MM.1S (cell line): Measurements from ENCODE around the gene HOXB3.

Experiments used
- DNase-seq: peaks from one replicate; pipeline ENCODE4 v3.0.0-alpha.2; 2015
- H2AFZ ChIP-seq: fragments of 300-600 bp; sonication (generic); 2 replicates; pipeline ENCODE4 v1.6.0; 2016; ENCODE audit warnings: antibody characterized with exemption, low read length
- H3F3A ChIP-seq: fragments of 300-600 bp; sonication (generic); 2 replicates; pipeline ENCODE4 v1.6.1; 2016; ENCODE audit warnings: mild to moderate bottlenecking, antibody characterized with exemption, low read length, moderate library complexity, mixed read lengths; ENCODE audit not compliant: insufficient read depth
- H3K27ac ChIP-seq: fragments of 300-600 bp; sonication (generic); 2 replicates; pipeline ENCODE4 v1.5.1; 2016; ENCODE audit warnings: mild to moderate bottlenecking, low read length
- H3K27me3 ChIP-seq: fragments of 300-600 bp; sonication (generic); replicated peaks from 2 replicates; pipeline ENCODE4 v1.6.0; 2016; ENCODE audit warnings: low read length; ENCODE audit not compliant: insufficient read depth
- H3K36me3 ChIP-seq: fragments of 300-600 bp; sonication (generic); replicated peaks from 2 replicates; pipeline ENCODE4 v1.6.1; 2016; ENCODE audit warnings: mild to moderate bottlenecking, low read length, mixed read lengths; ENCODE audit not compliant: insufficient read depth
- H3K4me1 ChIP-seq: fragments of 300-600 bp; sonication (generic); 2 replicates; pipeline ENCODE4 v1.6.1; 2016; ENCODE audit warnings: low read length, mixed read lengths
- H3K4me2 ChIP-seq: fragments of 300-600 bp; sonication (generic); 2 replicates; pipeline ENCODE4 v1.6.0; 2016; ENCODE audit warnings: low read depth, low read length
- H3K4me3 ChIP-seq: fragments of 300-600 bp; sonication (generic); 2 replicates; pipeline ENCODE4 v1.5.1; 2016; ENCODE audit warnings: low read length, mixed read lengths
- H3K79me2 ChIP-seq: fragments of 300-600 bp; sonication (generic); 2 replicates; pipeline ENCODE4 v1.6.1; 2016; ENCODE audit warnings: mixed run types, low read length, mixed read lengths
- H3K9ac ChIP-seq: fragments of 300-600 bp; sonication (generic); 2 replicates; pipeline ENCODE4 v1.6.1; 2016; ENCODE audit warnings: low read length, mixed read lengths
- H3K9me2 ChIP-seq: fragments of 300-600 bp; sonication (generic); replicated peaks from 2 replicates; pipeline ENCODE4 v1.6.1; 2016; ENCODE audit warnings: mild to moderate bottlenecking, low read length, mixed read lengths; ENCODE audit not compliant: insufficient read depth
- H3K9me3 ChIP-seq: fragments of 300-600 bp; sonication (generic); replicated peaks from 2 replicates; pipeline ENCODE4 v1.6.1; 2016; ENCODE audit warnings: mild to moderate bottlenecking, low read length, mixed read lengths; ENCODE audit not compliant: insufficient read depth
- H4K20me1 ChIP-seq: fragments of 300-600 bp; sonication (generic); 2 replicates; pipeline ENCODE4 v1.6.1; 2016; ENCODE audit warnings: mild to moderate bottlenecking, low read length, moderate library complexity, mixed read lengths; ENCODE audit not compliant: insufficient read depth
- EZH2 ChIP-seq: fragments of 300-600 bp; sonication (generic); optimal IDR thresholded peaks from 2 replicates; pipeline ENCODE3; 2017; ENCODE audit warnings: low read depth, mild to moderate bottlenecking, antibody characterized with exemption, low read length, mixed read lengths
- EZH2phosphoT487 ChIP-seq: fragments of 300-600 bp; sonication (generic); IDR thresholded peaks from 2 replicates; pipeline ENCODE4 v1.6.1; 2018; ENCODE audit warnings: antibody characterized with exemption, low read length
- TF ChIP-seq, protein P1 (sequence below): fragments of 300-600 bp; sonication (generic); IDR thresholded peaks from 2 replicates; pipeline ENCODE4 v1.5.1; 2016; ENCODE audit warnings: antibody characterized with exemption, low read length, mixed read lengths

HOXB3 gene

DNA sequence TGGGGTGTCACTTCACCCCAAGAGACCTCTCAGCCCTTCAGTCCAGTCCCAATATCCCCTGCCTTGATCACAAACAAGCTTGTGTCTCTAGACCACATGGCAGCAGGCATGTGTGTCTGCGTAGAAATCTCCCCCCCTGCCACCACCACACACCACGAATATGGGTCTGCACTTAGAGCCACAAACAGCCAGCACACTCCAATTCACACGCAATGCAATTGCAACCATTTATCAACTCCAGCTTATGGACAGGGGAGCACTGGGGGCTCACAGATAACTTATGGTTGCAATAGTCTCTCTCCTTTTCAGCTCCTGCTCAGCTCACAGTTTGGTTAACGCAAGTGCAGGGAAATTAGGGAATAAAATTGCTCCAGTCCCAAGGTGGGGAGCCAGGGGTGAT, 33.5 kb upstream of the HOXB3 start:
- H3K36me3 ChIP-seq: no peaks in the 10 kb centered on the region
- no peak for DNase-seq
- H3K79me2 ChIP-seq: no peaks in the 10 kb centered on the region
- H4K20me1 ChIP-seq: no peaks in the 10 kb centered on the region
- no peaks in the 10 kb centered on the region for H3K9me3 ChIP-seq
- H3K27me3 ChIP-seq: peaks cover 92% of the 10 kb centered on the region
- no peaks in the 10 kb centered on the region for H3F3A ChIP-seq
- H3K4me3 ChIP-seq: no peak overlapping the region
- H3K4me1 ChIP-seq: no peaks in the 10 kb centered on the region
- H3K9ac ChIP-seq: no peak overlapping the region
- no peaks in the 10 kb centered on the region for H3K9me2 ChIP-seq
- H2AFZ ChIP-seq: no peak overlapping the region
- H3K4me2 ChIP-seq: no peak overlapping the region
- TF ChIP-seq EZH2 (no peak), EZH2phosphoT487 (no peak)
- TF ChIP-seq, protein P1, sequence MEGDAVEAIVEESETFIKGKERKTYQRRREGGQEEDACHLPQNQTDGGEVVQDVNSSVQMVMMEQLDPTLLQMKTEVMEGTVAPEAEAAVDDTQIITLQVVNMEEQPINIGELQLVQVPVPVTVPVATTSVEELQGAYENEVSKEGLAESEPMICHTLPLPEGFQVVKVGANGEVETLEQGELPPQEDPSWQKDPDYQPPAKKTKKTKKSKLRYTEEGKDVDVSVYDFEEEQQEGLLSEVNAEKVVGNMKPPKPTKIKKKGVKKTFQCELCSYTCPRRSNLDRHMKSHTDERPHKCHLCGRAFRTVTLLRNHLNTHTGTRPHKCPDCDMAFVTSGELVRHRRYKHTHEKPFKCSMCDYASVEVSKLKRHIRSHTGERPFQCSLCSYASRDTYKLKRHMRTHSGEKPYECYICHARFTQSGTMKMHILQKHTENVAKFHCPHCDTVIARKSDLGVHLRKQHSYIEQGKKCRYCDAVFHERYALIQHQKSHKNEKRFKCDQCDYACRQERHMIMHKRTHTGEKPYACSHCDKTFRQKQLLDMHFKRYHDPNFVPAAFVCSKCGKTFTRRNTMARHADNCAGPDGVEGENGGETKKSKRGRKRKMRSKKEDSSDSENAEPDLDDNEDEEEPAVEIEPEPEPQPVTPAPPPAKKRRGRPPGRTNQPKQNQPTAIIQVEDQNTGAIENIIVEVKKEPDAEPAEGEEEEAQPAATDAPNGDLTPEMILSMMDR: no peak
- H3K27ac ChIP-seq: no peak overlapping the region

DNA sequence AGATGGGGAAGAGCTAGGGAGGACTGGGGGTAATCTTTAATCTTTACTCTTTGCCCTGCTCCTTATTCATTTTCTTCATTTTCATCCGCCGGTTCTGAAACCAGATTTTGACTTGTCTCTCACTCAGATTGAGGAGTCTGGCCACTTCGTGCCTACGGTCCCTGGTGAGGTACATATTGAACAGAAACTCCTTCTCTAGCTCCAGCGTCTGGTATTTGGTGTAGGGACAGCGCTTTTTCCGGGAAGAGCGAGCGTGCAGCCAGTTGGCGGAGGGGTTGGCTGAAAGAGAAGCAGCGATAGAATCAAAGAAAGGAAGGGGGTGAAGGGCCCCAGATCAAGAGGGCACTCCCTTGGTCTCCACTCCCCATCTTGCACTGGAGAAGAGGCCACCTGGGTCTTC, 32.8 kb upstream of the HOXB3 start:
- H3K4me3 ChIP-seq: no peak overlapping the region
- peaks cover 91% of the 10 kb centered on the region for H3K27me3 ChIP-seq
- no peaks in the 10 kb centered on the region for H3K9me2 ChIP-seq
- no peak for DNase-seq
- no peaks in the 10 kb centered on the region for H3K9me3 ChIP-seq
- H3F3A ChIP-seq: no peaks in the 10 kb centered on the region
- no peak overlapping the region for H3K27ac ChIP-seq
- H3K36me3 ChIP-seq: no peaks in the 10 kb centered on the region
- TF ChIP-seq, protein P1: no peak
- TF ChIP-seq EZH2 (no peak), EZH2phosphoT487 (no peak)
- H3K9ac ChIP-seq: no peak overlapping the region
- H3K4me1 ChIP-seq: no peaks in the 10 kb centered on the region
- no peak overlapping the region for H3K4me2 ChIP-seq
- H2AFZ ChIP-seq: no peak overlapping the region
- H3K79me2 ChIP-seq: no peaks in the 10 kb centered on the region
- H4K20me1 ChIP-seq: no peaks in the 10 kb centered on the region

DNA sequence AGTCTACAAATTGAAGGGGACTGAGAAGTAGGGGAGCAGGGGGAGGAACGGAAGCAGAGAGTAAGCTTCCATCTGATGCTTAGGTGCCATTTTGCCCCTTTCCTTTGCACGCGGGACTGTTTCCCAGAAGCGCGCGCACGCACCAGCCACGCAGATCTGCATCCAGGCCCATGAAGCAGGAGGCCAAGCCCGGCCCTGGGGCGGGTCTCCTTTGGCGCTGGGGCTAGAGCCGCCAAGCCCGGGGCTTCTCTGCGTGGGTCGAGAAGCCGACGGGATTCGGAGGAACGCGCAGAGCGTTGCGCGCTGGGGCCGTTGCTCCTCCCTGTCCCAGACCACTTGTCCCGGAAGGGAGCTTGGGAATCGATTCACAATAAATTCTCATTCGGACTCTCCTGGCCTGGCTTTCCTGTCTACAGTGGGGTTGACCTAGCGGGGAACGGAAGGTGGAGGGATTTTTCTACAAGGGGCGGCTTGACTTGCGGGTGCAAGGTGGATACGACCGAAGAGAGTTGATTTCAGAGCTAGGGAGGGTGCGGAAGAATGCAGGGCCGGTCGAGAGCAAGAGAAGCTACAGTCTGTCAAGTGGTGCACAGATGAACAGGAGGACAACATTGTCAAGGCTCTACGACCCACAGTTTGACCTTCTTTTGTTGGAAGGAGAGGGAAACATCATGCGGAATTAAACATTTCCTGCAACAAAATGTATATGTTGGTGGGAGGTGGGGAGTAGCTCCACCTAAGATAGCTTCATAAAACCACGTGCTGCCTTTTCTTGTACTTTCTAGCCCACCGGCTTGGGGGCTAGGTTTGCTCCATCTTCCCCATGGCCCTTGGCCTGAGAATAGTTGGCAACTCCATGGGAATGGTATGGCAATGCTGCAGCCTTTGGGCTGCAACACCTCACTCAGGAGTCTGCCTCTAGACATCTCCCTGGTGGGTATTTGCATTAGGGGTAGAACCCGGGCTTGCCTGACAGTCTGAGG, 31.7 kb upstream of the HOXB3 start:
- no peaks in the 10 kb centered on the region for H4K20me1 ChIP-seq
- no peak for TF ChIP-seq EZH2phosphoT487
- no peak for TF ChIP-seq EZH2
- TF ChIP-seq, protein P1: no peak

More for the DNA sequence above, 31.7 kb upstream of the HOXB3 start:
- Histone ChIP-seq H3K4me2 (no peak overlapping the region), H2AFZ (no peak overlapping the region), H3K9ac (no peak overlapping the region), H3K9me3 (no peaks in the 10 kb centered on the region), H3K79me2 (no peaks in the 10 kb centered on the region), H3K4me3 (no peak overlapping the region), H3K27ac (no peak overlapping the region), H3K9me2 (no peaks in the 10 kb centered on the region), H3K36me3 (no peaks in the 10 kb centered on the region), H3K27me3 (peaks cover 91% of the 10 kb centered on the region), H3K4me1 (no peaks in the 10 kb centered on the region), H3F3A (no peaks in the 10 kb centered on the region)
- DNase-seq: no peak
